K562 (cell line): ENCODE results near the gene PREX1. TPM values are rescaled to one million over a fixed set of nuclear protein-coding genes. Genes with fewer than 3 reads are reported as not detected.

Source experiments
- ATAC-seq: fragments of 200-7000 bp; cut with Tn5 transposase; 3 replicates; pipeline ENCODE4 v1.9.1; 2020; ENCODE audit warnings: moderate library complexity
- BruUV-seq: library from RNA; stranded (reverse); fragments of 400-500 nt; replicated peaks from 2 replicates; lab custom pipeline; 2021; lab: Mats Ljungman, UMichigan
- CTCF ChIA-PET: fragments of 300-600 bp; formaldehyde crosslinking; extraction: SDS; loops from one replicate; lab custom pipeline; 2021; ENCODE audit warnings: low intra/inter-chr PET ratio; lab: Yijun Ruan, JAX
- POLR2A ChIA-PET: fragments of 300-600, 350-650 bp; sonication (Branson Sonifier 250); formaldehyde crosslinking; extraction: SDS; loops from one replicate; lab custom pipeline; 2021; ENCODE audit warnings: antibody characterized with exemption, inconsistent platforms; lab: Yijun Ruan, JAX
- DNase-seq, 4 experiments: peaks; one replicate each; pipeline versions ENCODE4 v3.0.0 to v3.0.0-alpha.2; 2011 to 2018; ENCODE audit warnings: low spot score in 3 of 4, mixed read lengths in 3 of 4; ENCODE audit errors: extremely low read depth in 1 of 4
- FAIRE-seq: peaks from 2 replicates; lab custom pipeline; 2011; peaks lifted over from hg19 to GRCh38; lab: Jason Lieb, UNC
- H2AFZ ChIP-seq: 2 replicates; pipeline ENCODE4 v1.6.0; 2011; ENCODE audit warnings: low read depth, low read length, control low read depth, inconsistent platforms
- H3K27ac ChIP-seq: fragments of 200-600 bp; 3 replicates; pipeline ENCODE4 v1.8.0; 2011; ENCODE audit warnings: low read depth, mild to moderate bottlenecking, control low read depth, inconsistent platforms, low read length, moderate library complexity, mixed read lengths; ENCODE audit errors: extremely low read depth
- H3K27me3 ChIP-seq, 2 experiments: fragments of 300-600 bp in 1 of 2; 2 replicates in 1 of 2; 3 replicates in 1 of 2; pipeline versions ENCODE4 v1.6.0 to v1.8.0; 2011; ENCODE audit warnings: inconsistent platforms in 2 of 2, low read length in 2 of 2, mild to moderate bottlenecking in 1 of 2, mixed read lengths in 1 of 2, moderate library complexity in 1 of 2; ENCODE audit not compliant: control insufficient read depth in 2 of 2, insufficient read depth in 2 of 2
- H3K36me3 ChIP-seq: fragments of 300-600 bp; 3 replicates; pipeline ENCODE4 v1.8.0; 2011; ENCODE audit warnings: mild to moderate bottlenecking, low read length, inconsistent platforms; ENCODE audit not compliant: control insufficient read depth, insufficient read depth
- H3K4me1 ChIP-seq, 2 experiments: fragments of 200-600 bp in 1 of 2; replicated peaks in 1 of 2; 2 replicates in 1 of 2; 3 replicates in 1 of 2; pipeline versions ENCODE4 v1.5.1 to v1.8.0; 2011; ENCODE audit warnings: inconsistent platforms in 2 of 2, low read length in 2 of 2, mild to moderate bottlenecking in 1 of 2, mixed read lengths in 1 of 2, moderate library complexity in 1 of 2; ENCODE audit not compliant: control insufficient read depth in 2 of 2, insufficient read depth in 2 of 2
- H3K4me2 ChIP-seq: 2 replicates; pipeline ENCODE4 v1.6.1; 2011; ENCODE audit warnings: low read length, control low read depth, inconsistent platforms, mixed read lengths; ENCODE audit not compliant: insufficient read depth
- H3K4me3 ChIP-seq: fragments of 200-600 bp; sonication (generic), shearing (Covaris generic); 2 replicates; pipeline ENCODE4 v1.5.1; 2016; ENCODE audit warnings: control low read depth, inconsistent platforms
- H3K79me2 ChIP-seq: fragments of 200-600 bp; 3 replicates; pipeline ENCODE4 v1.8.0; 2011; ENCODE audit warnings: low read length, inconsistent platforms; ENCODE audit not compliant: control insufficient read depth, insufficient read depth
- H3K9ac ChIP-seq, 2 experiments: 2 replicates each; pipeline versions ENCODE4 v1.6.0 to v1.6.1; 2011; ENCODE audit warnings: low read depth in 2 of 2, low read length in 2 of 2, control low read depth in 1 of 2, inconsistent platforms in 1 of 2, mild to moderate bottlenecking in 1 of 2, mixed read lengths in 1 of 2; ENCODE audit not compliant: insufficient read depth in 1 of 2
- H3K9me1 ChIP-seq: one replicate; pipeline ENCODE4 v1.6.0; 2011; ENCODE audit warnings: inconsistent platforms, mild to moderate bottlenecking, low read length, moderate library complexity; ENCODE audit not compliant: control insufficient read depth, insufficient read depth
- H3K9me3 ChIP-seq: replicated peaks from 2 replicates; pipeline ENCODE4 v1.5.1; 2011; ENCODE audit warnings: low read depth, low read length, inconsistent platforms; ENCODE audit not compliant: control insufficient read depth, insufficient read depth
- H4K20me1 ChIP-seq: replicated peaks from 2 replicates; pipeline ENCODE4 v1.6.1; 2011; ENCODE audit warnings: low read length, inconsistent platforms, mixed read lengths; ENCODE audit not compliant: control insufficient read depth, insufficient read depth
- LCOR ChIP-seq: sonication (generic); formaldehyde crosslinking; IDR thresholded peaks from 2 replicates; pipeline ENCODE4 v1.8.0; 2022; ENCODE audit warnings: mild to moderate bottlenecking, missing genetic modification reagents
- MITF ChIP-seq: IDR thresholded peaks from 2 replicates; pipeline ENCODE4 v1.6.1; 2014; ENCODE audit warnings: antibody characterized with exemption
- NR2C1 ChIP-seq, 2 experiments: fragments of 450-650 bp; IDR thresholded peaks; 2 replicates each; pipeline ENCODE4 v1.6.1; 2017; ENCODE audit warnings: mild to moderate bottlenecking in 2 of 2, antibody characterized with exemption in 1 of 2, inconsistent platforms in 1 of 2, missing compliant biosample characterization in 1 of 2, missing genetic modification characterization in 1 of 2
- PCBP1 ChIP-seq: fragments of 200-400 bp; formaldehyde crosslinking; IDR thresholded peaks from 2 replicates; pipeline ENCODE4 v1.6.1; 2018; ENCODE audit warnings: mild to moderate bottlenecking, low read depth, low read length; ENCODE audit not compliant: poor library complexity, severe bottlenecking
- SNIP1 ChIP-seq: fragments of 450-650 bp; IDR thresholded peaks from 2 replicates; pipeline ENCODE4 v1.7.1; 2017; ENCODE audit warnings: low read depth, mild to moderate bottlenecking
- TAF15 ChIP-seq: fragments of 200-400 bp; formaldehyde crosslinking; IDR thresholded peaks from 2 replicates; pipeline ENCODE4 v1.6.1; 2017; ENCODE audit warnings: mild to moderate bottlenecking, low read depth, low read length, moderate library complexity
- THRAP3 ChIP-seq: fragments of 450-650 bp; IDR thresholded peaks from 2 replicates; pipeline ENCODE4 v1.6.1; 2016; ENCODE audit warnings: mild to moderate bottlenecking, inconsistent platforms, borderline replicate concordance
- ZBTB11 ChIP-seq, 3 experiments: fragments of 200-800 bp in 1 of 3; fragments of 250-450 bp in 1 of 3; fragments of 450-650 bp in 1 of 3; sonication (Bioruptor Pico) in 1 of 3; sonication (Bioruptor generic) in 1 of 3; formaldehyde crosslinking in 1 of 3; IDR thresholded peaks; 2 replicates each; pipeline versions ENCODE4 v1.6.1 to v1.8.0; 2016 to 2022; ENCODE audit warnings: mild to moderate bottlenecking in 2 of 3, missing genetic modification characterization in 2 of 3, missing compliant biosample characterization in 1 of 3, moderate library complexity in 1 of 3
- ZNF253 ChIP-seq: fragments of 250-450 bp; sonication (Bioruptor Pico); conservative IDR thresholded peaks from 2 replicates; pipeline ENCODE4 v1.6.1; 2021; ENCODE audit warnings: mild to moderate bottlenecking
- WGBS: fragments of 100-300 bp; shearing (Covaris generic); methylation state at CpG from one replicate; pipeline ENCODE4 v1.1.6; 2016; ENCODE audit warnings: low coverage, mixed read lengths; ENCODE audit not compliant: insufficient coverage; ENCODE audit errors: missing lambda C conversion rate; 5-methylcytosine and 5-hydroxymethylcytosine counted together
- in situ Hi-C: fragments of 300-500 bp; cut with MboI; formaldehyde crosslinking; loops from 4 replicates; pipeline ENCODE4 v1.15.0; 2018; ENCODE audit warnings: inconsistent platforms, mixed read lengths
- intact Hi-C: fragments of 100-400 bp; cut with micrococcal nuclease; formaldehyde crosslinking; loops from 2 replicates; pipeline ENCODE4 v1.14.2; 2022
- polyA plus RNA-seq, 8 experiments: library from polyadenylated mRNA; depleted of rRNA in 4 of 8; stranded (reverse) in 5 of 8; unstranded in 3 of 8; fragments of >200 nt; fragmentation: Nextera tagmentation in 2 of 8; fragmentation: Illumina TruSeq in 1 of 8; extraction: Ambion mirVana in 2 of 8; extraction: Trizol in 1 of 8; gene quantifications; 2 replicates each; pipeline versions ENCODE4 v1.2.1 to v1.2.3, GENCODE V29; 2011 to 2014; ENCODE audit warnings: inconsistent platforms in 1 of 8, missing spikeins in 1 of 8
- total RNA-seq, 7 experiments: library from RNA; depleted of rRNA in 6 of 7; stranded (reverse); fragments of >200 nt in 6 of 7; fragmentation: Illumina TruSeq in 2 of 7; extraction: Trizol in 2 of 7; gene quantifications; 2 replicates each; pipeline versions ENCODE4 v1.2.1 to v1.2.3, GENCODE V29; 2011 to 2021; ENCODE audit warnings: low replicate concordance in 1 of 7

Gene PREX1
- total and polyA plus RNA-seq, 9 of the 15 experiments (the other 6 are each of a cell fraction or from before 2014, with no cell fraction given): 0.37 to 10.4 (median 4.8) TPM

DNA sequence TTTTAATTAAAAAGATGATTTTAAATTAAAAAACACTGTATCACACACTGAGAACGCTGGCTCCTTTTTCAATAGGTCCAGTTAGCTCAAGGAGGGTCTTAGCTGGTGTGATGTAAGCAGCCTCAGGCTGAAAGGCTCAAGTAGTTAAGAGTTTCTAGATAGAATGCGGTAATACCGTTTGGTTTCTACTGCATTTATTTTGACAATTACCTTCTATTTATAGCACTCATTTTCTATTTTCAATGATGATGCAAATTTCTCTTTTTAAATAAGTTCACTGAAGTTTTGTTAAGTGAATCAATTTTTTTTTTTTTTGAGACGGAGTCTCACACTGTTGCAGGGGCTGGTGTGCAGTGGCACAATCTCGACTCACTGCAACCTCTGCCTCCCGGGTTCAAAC lies 87.1 kb downstream of the PREX1 start:
- ChIA-PET CTCF (no interaction called here), POLR2A (no interaction called here)
- Histone ChIP-seq H3K27me3 (no peaks in the 10 kb centered on the region), H3K4me1 (no peaks in the 10 kb centered on the region), H3K9ac (no peak overlapping the region), H3K79me2 (no peaks in the 10 kb centered on the region), H3K9me1 (no peaks in the 10 kb centered on the region), H2AFZ (no peak overlapping the region), H3K36me3 (peaks cover 2% of the 10 kb centered on the region; the same call in 1 of the 3 replicates), H3K27ac (no peak overlapping the region), H3K4me2 (no peak overlapping the region), H4K20me1 (no peaks in the 10 kb centered on the region), H3K4me3 (no peak overlapping the region), H3K9me3 (no peaks in the 10 kb centered on the region)
- no peak for DNase-seq
- FAIRE-seq: no peak
- BruUV-seq: no TSS peak
- intact Hi-C loops: no loop called here
- TF ChIP-seq ZNF253 (CRISPR knock-in tag) (no peak), MITF (no peak)
- in situ Hi-C loops: no loop called here
- no peak for ATAC-seq
- 38% methylated on average over 6 of the region's 6 CpGs for WGBS

DNA sequence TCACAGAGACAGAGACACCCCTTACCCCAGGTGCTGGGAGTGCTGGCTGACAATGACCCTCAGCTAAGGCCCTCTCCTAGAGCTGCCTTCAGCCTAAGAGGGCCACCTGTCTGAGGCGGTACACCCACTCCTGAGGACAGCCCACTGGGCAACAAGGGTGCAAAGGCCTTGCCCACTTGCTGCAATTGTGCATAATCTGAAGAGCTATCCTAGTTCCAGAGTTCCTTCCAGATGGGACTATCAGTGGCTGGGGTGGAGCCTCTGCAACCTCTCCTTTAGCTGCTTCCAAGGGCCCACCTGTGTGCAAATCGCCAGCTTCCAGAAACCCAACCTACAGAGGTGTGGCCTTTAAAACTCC lies 87.5 kb downstream of the PREX1 start:
- Histone ChIP-seq H3K27ac (no peak overlapping the region), H3K9me1 (no peaks in the 10 kb centered on the region), H2AFZ (no peak overlapping the region), H3K4me3 (no peak overlapping the region), H3K27me3 (no peaks in the 10 kb centered on the region), H4K20me1 (no peaks in the 10 kb centered on the region), H3K4me2 (no peak overlapping the region), H3K9ac (no peak overlapping the region), H3K36me3 (peaks cover 2% of the 10 kb centered on the region; the same call in 1 of the 3 replicates), H3K4me1 (no peaks in the 10 kb centered on the region), H3K79me2 (no peaks in the 10 kb centered on the region), H3K9me3 (no peaks in the 10 kb centered on the region)
- in situ Hi-C loops (no loop called here), intact Hi-C loops (no loop called here)
- FAIRE-seq: no peak
- POLR2A ChIA-PET: interaction anchor here (0.6 kb wide), 2 partner anchors 11 to 147 kb away, joined by 3 read pairs; no protein-coding TSS in a partner anchor
- no TSS peak for BruUV-seq
- WGBS: 29% methylated on average over 2 of the region's 2 CpGs
- TF ChIP-seq NR2C1 (IDR thresholded peaks at IDR 0.05): no peak
- no peak for TF ChIP-seq NR2C1 (tag; IDR thresholded peaks at IDR 0.05)
- no peak for TF ChIP-seq SNIP1
- TF ChIP-seq TAF15: no peak
- no peak for TF ChIP-seq THRAP3
- no peak for TF ChIP-seq PCBP1
- TF ChIP-seq LCOR (CRISPR knock-in tag): no peak
- TF ChIP-seq ZBTB11 (CRISPR knock-in tag; IDR thresholded peaks at IDR 0.05): peak in 1 of 3 experiments; percentile 58; a peak in 2 of 6 replicates
- ATAC-seq: no peak
- DNase-seq: no peak
- CTCF ChIA-PET: no interaction called here
